Pericardium fibroblast (primary cell): ENCODE results near the gene BIN1. TPM values are rescaled to one million over a fixed set of nuclear protein-coding genes. Genes with fewer than 3 reads are reported as not detected.

Experiments used
- total RNA-seq: library from RNA; depleted of rRNA; stranded (reverse); fragments of >200 nt; gene quantifications from 2 replicates; pipeline ENCODE4 v1.2.3, GENCODE V29; 2015

BIN1 gene
- 97.1 and 119 TPM in 2 replicates for total RNA-seq

GRCh38 chr2:127106991-127107621, at the start of gene BIN1:
TSS of gene BIN1 (minus strand) at chr2:127107154. CDS start at chr2:127106943, 211 bp downstream.

Other genes starting within 250 kb of the BIN1 start
- gene TEX51, start 208.3 kb downstream of the BIN1 start, total RNA-seq = not detected in 2 replicates
- 0.51 and 0.58 TPM in 2 replicates for gene CYP27C1, start 113.1 kb upstream of the BIN1 start, total RNA-seq
- 16.1 and 25.7 TPM in 2 replicates for gene ERCC3, start 187.0 kb upstream of the BIN1 start, total RNA-seq